Pericardium fibroblast (primary cell): Measurements from ENCODE around the gene DISP2. TPM values are rescaled to one million over a fixed set of nuclear protein-coding genes. Genes with fewer than 3 reads are reported as not detected.

Experiments
- total RNA-seq: library from RNA; depleted of rRNA; stranded (reverse); fragments of >200 nt; gene quantifications from 2 replicates; pipeline ENCODE4 v1.2.3, GENCODE V29; 2015

DISP2 gene
- 0.09 and 0.23 TPM in 2 replicates for total RNA-seq

GRCh38 chr15:40357723-40358470 is at the start of gene DISP2:
Gene DISP2, plus strand, starts transcription at chr15:40358219. Its CDS starts 103 bp downstream, at chr15:40358322.

GRCh38 chr15:40323239-40323952 is 34.6 kb upstream of the DISP2 start, which contains the start of gene INAFM2:
Gene INAFM2, plus strand, starts transcription at chr15:40323692. Its CDS starts 364 bp downstream, at chr15:40324056.

GRCh38 chr15:40340740-40341400 is 17.1 kb upstream of the DISP2 start, which contains the start of gene CCDC9B:
Gene CCDC9B, minus strand, starts transcription at chr15:40340939. Its CDS starts 120 bp downstream, at chr15:40340819.

GRCh38 chr15:40382580-40383456 is 24.8 kb downstream of the DISP2 start, which contains the start of gene KNSTRN:
Gene KNSTRN, plus strand, starts transcription at chr15:40382721. Its CDS starts 115 bp downstream, at chr15:40382836.

GRCh38 chr15:40405501-40406381 is 47.7 kb downstream of the DISP2 start, which contains the start of gene IVD:
Gene IVD, plus strand, starts transcription at chr15:40405795. Its CDS starts 33 bp downstream, at chr15:40405828.

Other genes with a start within 250 kb of the DISP2 start
- gene BMF, start 249.3 kb upstream of the DISP2 start, total RNA-seq = 2.1 and 10.6 TPM in 2 replicates
- gene BUB1B, start 197.2 kb upstream of the DISP2 start, total RNA-seq = 0.43 and 1.4 TPM in 2 replicates
- gene PAK6, start 119.2 kb upstream of the DISP2 start, total RNA-seq = 0.12 TPM in 1 of 2 replicates, not detected in the other
- gene ANKRD63, start 75.2 kb upstream of the DISP2 start, total RNA-seq = not detected in 2 replicates
- 0.09 and 0.23 TPM in 2 replicates for gene PLCB2, start 50.3 kb upstream of the DISP2 start, total RNA-seq
- gene INAFM2, start 34.5 kb upstream of the DISP2 start, total RNA-seq = 8.6 and 30.1 TPM in 2 replicates
- 0.09 and 1.6 TPM in 2 replicates for gene CCDC9B, start 17.3 kb upstream of the DISP2 start, total RNA-seq
- gene PHGR1, start 7.2 kb upstream of the DISP2 start, total RNA-seq = not detected in 2 replicates
- 11.6 and 15.2 TPM in 2 replicates for gene KNSTRN, start 24.5 kb downstream of the DISP2 start, total RNA-seq
- 32.2 and 36.8 TPM in 2 replicates for gene IVD, start 47.6 kb downstream of the DISP2 start, total RNA-seq
- 10.7 and 13.9 TPM in 2 replicates for gene BAHD1, start 82.7 kb downstream of the DISP2 start, total RNA-seq
- 20.5 and 29.2 TPM in 2 replicates for gene CHST14, start 112.8 kb downstream of the DISP2 start, total RNA-seq
- gene CCDC32, start 206.8 kb downstream of the DISP2 start, total RNA-seq = 15.7 and 17.2 TPM in 2 replicates
- 6.1 and 8.5 TPM in 2 replicates for gene RPUSD2, start 211.1 kb downstream of the DISP2 start, total RNA-seq
- gene KNL1, start 236.0 kb downstream of the DISP2 start, total RNA-seq = 1.5 and 2.3 TPM in 2 replicates